Activated CD4-positive, CD25-positive, alpha-beta regulatory T cell (primary cell): ENCODE data around the gene ZMIZ1.

Source experiments
- DNase-seq, 4 experiments: peaks; one replicate each; lab custom pipeline; 2025; lab: John Stamatoyannopoulos, UW

ZMIZ1 gene

DNA sequence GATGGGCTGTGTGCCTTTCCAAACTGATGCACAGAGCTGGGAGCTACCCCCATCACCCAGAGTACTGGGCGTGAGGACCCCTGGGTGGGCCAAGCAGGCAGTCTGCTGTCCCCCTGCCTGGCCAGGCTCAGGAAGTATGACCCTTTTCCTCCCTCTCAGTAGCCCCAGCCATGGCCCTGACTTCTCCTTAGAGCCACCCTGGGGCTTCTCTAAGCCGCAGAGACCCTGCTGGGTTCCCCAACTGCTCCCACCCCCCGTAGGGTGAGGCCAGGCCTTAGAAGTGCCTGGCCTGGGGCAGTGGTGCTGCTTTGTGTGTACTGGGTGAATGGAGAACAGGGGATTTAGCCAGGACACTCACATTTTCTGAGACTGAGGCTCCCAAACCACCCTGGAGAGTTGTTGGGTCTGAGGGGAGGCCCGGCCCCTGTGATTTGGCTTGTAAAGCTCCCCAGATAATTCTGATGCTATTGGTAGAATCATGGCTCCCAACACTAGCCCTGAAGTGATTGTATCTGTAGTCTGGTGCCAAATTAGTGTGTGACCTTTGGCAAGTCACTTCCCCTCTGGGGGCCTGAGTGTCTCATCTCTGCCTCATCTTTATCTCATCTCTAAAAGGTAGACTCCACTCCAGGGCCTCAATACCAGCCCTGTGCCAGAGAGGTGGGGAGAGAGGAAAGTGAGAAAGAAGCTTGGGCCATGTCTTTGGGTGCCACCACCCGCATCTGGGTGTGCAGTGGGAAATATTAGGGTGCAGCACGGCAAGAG is 178.8 kb downstream of the ZMIZ1 start:
- DNase-seq: no peak

DNA sequence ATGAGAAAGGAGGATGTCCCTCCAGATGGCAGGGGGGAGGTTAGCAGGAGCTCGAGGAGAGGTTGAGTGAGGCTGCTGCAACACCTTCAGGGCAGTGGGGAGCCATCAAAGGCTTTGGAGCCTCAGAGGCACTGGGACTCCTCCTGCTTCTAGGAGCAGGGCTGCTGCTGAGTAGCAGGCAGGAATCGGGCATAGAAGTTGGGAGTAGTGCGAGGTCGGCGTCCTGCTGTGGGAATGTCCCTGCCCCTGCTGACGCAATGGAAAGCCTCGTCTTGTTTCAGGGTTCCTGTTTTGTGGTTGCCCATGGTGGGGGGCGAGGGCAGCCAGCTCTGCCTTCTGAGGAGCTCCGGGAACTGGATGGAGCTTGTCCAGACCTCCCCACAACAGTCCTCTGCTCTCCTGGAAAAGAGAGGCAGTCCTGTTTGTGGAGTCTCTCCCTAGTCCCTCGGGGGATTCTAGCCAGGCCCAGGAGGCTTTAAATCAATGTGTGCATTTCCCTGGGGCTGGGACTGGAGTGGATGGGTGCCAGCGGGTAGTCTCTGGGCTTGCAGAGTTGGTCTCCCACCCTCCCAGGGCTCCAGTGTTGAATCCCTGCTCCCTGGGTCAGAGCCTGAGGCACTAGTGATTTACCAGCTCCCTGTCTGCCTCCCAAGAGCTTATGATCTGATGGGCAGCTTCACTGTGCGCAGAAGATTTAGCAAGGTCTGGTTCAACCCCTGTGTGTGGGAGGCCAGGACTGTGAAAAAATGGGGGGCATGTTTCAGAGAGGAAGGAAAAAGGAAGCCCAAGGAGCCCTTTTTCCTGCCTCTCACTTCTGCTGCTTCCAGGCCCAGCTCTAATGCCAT is 179.8 kb downstream of the ZMIZ1 start:
- DNase-seq: no peak

DNA sequence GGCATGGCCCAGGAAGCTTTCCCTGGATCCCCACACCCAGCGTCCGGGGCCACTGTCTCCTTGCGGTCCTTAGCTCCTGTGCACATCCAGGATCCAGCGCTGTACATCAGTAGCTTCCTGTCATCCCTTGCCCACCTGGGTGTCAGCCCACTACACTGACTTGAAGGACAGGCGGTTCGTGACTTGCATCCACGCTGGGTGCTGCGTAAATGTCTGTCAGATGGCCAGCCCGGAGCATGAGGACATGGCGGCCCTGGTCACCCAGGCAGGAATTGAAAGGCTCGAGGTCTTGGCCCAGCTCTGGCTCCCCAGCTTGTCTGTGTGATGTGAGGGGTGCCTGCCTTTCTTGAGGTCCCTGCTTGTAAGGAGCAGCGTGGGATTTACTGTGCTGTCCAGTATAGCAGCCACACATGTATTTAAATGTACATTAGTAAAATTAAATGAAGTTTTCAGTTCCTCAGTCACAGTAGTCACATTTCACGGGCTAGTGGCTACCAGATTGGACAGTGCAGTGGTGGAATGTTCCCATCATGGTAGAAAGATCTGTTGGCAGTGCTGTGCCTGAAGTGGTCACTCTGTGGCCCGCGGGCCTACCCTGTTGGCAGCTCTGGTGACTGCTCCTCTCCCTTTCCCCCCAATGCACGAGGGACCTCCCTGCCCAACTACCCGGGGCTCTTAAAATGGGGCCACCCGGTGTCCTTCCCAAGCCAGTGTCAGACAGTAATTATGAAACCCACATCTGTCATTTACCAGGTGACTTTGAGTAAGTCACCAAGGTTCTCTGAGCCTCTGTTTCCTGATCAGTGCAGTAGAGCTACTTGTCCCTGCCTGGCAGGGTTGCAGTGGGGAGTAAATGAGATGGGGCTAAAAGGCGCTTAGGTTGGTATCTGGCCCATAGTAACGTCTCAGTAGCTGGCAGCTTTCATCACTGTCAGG is 180.7 kb downstream of the ZMIZ1 start:
- DNase-seq: no peak

DNA sequence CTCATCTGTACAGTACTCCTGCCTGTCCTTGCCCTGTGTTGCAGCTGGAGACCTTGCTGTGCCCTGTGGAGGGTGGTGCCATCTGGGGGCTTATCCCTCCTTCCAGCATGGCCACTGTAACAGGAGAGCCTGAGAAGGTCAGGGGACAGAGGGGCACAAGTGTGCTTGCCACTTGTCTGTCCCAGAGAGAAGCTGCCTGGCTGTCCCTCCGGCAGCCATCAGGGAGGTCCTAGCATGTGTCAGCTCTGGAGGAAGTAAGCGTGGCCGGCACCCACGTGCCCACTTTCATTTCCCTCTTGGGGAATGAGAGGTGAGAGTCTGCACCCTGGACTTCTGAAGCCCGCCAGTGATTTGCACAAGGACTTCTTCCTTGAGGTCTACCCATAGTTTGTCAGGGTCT is 181.5 kb downstream of the ZMIZ1 start:
- no peak for DNase-seq

DNA sequence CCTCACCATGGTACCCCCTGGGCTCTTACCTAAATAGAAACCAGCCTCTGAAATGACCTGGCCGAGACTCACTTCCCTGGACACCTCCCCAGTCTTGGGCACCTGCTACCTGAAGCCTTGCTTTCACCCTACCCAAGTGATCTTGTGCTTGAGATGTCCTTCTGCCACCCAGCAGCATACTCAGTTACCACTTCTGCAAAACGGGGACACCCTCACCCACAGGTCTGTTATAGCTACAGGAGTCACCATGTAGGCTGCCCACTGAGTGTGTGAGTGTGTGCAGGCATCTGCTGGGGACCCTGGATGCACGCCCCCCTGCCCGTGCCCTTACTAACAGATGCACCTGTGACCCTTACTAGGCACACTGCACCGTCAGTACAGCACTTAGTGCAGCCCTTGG is 183.7 kb downstream of the ZMIZ1 start:
- no peak for DNase-seq

DNA sequence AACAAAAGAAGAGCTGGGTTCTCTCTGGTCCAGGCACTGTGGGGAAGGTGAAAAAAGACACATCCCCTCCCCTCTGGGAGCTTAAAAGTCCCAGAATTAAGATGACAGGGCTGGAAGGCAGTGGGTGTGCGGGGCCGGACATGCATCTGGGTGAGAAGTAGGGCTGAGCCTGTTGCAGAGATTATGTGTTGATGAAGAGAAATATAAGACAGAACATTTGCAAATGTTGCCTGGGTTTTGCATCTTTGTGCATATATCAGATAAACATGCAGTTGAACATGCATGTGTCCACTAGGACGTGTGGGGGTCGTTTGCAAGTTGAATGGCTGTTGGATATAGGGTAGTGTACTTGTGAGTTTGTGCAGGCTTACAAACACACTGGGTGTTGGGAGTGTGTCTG is 184.2 kb downstream of the ZMIZ1 start:
- no peak for DNase-seq

DNA sequence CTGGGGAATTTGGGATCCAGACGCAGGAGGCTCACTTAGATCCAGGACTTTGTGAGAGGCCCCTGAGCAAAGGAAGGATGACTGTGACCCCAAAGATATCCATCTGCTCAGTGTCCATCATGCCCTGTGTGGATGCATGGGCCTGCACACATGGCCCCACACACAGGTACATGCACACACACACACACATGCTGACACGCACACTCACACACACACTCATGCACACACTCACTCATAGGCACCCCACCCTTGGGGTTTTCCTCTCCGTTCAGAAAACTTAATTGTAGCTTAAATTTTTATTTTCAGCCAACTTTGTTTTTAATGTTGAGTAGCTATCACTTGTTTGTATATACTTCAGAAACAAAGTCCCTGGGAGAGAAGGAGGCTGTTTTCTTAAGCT is 184.9 kb downstream of the ZMIZ1 start:
- no peak for DNase-seq

DNA sequence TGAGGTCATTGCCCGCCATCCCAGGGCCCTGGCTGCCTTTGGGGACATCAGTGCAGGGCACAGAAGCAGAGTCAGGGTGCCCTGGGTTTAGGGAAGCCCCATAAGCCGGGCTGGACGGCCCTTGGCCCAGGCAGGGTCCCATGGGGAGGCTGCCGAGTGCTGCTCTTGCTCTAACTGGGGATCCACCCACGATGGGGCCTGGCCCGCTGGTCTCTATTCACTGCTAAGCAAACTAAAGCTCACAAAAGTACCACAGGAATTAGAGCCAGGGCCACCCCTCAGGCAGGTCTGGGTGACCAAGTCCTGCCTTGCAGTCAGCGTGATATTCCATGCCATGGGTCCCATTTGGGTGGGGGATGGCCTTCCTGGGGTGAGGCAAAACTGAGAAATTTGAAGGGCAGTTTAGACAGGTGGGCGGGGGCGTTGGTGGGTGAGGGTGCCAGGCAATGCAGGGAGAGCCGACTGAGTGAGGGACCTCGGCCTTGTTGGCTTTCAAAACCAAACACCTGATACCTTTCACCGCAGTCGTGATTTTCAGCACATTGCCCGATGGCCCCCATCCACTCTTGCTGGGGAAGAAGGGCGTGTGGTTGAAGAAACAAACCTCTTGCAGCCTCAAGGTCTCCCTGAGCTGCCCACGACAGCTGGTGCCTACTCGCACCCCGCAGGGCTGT is 185.7 kb downstream of the ZMIZ1 start:
- DNase-seq: no peak

DNA sequence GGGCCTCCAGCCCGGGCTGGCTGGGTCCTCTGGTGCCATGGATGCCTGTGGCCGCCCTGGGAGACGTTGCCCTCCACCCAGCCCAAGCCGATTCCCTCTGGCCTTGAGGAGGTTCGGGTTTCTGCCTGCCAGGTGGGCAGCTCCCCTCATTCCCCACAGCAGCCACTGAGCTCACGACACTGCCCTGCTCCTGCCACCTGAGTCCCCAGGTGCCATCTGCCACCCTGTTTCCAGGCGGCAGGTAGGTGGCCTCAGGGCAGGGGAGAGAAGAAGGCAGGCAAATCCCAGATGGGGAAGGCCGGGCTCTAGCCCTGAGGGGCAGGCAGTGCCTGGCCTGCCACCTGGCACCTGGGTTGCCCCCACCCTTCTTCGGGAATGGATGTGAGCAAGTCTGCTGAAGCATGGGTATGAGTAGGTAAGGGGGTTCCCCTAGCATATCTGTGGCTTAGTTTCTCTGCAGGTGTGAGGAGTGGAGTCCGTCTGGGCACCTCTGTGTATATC is 186.3 kb downstream of the ZMIZ1 start:
- no peak for DNase-seq

DNA sequence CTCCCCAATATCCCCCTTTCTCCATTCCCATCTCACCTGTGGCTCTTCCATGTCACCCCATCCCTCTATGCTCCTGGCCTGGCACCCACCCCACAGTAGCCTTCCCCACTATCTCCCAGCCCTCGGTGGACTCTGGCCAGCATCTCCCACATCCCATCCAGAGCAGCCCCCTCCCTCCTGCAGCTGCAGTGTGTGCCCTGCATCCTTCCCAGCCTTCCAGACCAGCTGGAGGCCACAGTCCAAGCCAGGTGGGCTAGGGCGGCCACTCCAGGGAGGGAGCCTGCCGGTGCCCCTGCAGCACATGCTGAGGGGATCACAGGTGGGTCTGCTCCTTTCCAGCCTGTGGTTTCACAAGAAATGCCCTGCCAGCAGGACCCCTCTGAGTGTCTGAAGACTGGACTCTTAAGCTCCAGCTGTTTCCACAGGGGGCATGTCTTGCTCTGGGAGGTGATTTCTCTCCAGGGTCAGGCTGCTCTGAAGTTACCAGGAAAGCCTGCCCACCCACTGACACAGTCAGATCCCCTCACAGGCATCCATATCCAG is 187.6 kb downstream of the ZMIZ1 start:
- no peak for DNase-seq

DNA sequence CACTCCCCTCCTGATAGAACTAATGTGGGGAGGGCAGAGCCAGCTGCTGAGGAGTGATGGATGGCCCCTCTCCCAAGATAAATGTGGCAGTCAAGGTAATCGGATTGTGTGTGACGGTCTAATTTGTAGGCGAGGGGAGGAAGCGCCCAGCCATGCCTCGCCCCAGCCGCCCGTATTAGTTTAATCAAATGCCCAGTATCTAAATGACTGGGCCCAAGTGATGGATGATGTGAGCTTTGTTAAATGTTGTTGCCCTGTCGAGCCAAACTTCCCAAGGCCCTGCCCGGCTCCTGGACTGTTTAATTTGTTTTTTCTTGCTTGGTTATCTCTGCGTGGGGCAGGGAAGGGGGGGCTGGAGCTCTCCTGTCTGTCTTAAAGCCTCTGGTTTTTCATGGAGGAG is 190.1 kb downstream of the ZMIZ1 start:
- DNase-seq: no peak

DNA sequence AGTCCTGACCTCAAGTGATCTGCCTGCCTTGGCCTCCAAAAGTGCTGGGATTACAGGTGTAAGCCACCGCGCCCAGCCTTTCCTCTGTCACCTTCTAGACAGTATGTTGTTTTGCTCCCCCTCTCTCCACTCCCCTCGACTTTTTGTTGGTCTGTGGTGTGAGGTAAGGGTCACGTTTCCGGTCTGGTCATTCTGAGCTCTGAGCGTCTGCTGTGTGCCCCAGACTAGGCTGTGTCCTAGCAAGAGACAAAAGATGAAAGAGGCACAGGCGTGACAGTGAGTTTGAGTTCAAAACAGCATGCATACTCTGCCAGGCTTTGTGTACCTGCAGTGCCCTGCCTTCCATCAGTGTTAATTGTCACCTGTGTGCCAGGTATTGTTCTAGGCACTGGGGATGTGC is 191.1 kb downstream of the ZMIZ1 start:
- no peak for DNase-seq

DNA sequence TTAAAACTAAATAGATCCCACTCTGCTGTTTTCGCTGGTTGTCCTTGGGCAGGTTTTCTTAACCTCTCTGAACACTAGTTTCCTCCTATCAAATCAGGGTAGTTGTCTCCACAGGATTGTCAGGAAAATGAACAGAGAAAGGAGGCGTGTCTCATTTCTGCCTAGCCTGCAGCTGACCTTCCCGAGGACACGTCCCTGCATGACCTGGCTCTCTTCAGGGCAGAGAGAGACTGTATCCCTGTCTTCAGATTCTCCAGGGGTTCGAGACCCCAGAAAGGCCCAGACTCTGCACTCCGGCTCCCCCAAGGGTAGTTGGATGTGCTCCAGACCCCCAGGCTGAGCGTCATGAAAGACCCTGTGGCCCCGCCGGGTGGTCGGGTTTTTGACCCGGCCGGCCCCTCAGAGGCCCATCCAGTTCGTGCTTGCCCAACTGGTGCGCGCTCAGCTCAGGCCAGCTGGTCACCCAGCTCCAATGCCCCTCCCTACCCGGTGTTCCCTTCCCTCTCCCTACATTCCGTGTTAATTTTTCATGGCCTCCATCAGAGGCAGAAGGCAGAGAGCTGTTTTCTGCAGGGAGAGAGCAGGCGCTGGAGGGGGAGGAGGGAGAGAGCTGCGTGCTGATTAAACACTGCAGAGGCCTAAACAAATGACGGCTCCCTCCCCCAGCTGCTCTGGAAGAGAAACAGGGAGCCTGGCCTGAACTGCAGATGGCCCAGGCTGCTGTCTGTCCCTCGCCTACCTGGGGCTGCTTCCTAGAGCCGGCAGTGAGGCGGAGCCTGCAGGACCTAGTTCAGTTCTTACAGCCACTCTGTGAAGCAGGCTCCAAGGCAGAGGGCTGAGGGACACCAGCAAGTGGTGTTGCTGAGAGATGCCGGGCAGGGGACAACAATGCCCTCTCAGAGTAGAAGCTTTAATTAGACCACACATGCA is 192.3 kb downstream of the ZMIZ1 start:
- no peak for DNase-seq

DNA sequence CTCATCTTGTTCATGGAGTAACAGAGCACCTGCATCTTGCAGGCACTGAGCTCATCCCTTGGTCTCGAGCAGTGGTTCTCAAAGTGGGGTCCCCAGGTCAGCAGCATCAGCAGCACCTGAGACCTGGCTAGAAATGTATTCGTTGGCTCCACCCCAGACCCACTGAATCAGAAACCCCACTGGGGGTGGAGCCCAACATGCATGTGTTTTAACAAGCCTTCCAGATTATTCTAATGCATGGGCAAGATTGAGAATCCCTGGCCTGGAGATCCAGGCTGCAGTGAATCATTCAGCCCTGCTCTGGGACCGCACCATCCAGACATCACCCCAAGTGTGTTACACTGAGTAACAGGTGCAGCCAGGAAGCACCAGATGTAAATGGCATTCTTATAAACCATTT is 193.4 kb downstream of the ZMIZ1 start:
- DNase-seq: no peak

DNA sequence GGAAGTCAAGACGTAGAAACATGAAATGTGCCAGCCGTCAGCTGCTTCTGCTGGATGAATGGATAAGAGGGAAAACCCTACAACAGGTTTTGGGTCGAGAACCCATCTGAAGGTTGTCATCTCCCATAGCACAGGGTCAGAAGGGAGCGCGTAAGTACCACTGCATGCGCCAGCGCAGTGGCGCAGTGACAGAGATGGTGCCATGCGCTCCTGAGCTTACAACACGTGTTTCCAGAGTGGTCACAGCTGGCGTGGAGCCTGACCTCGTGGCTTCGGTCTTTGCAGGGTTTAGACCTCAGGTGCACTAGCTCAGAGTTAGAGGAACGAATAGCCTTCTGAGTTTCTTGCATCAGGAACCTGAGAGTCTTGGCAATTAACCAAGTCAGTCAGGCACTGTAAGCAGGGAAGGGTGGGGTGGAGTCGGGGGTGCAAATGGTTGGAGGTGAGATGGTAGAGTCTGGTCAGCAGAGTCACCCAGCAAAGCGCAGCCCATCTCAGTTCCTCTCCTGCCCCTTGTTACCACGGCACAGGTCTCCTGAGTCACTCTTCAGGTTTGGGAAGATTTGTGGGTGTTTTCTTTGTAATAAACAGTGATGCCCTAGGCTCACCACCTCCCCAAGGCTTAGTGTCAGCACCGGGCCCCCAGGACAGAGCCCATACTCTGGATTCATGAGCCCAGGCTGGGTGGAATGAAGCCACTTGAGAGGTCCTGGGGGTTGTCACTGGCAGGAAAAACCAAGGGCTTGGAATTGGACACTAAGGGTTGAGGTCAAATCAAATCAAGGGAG is 194.4 kb downstream of the ZMIZ1 start:
- DNase-seq: no peak

DNA sequence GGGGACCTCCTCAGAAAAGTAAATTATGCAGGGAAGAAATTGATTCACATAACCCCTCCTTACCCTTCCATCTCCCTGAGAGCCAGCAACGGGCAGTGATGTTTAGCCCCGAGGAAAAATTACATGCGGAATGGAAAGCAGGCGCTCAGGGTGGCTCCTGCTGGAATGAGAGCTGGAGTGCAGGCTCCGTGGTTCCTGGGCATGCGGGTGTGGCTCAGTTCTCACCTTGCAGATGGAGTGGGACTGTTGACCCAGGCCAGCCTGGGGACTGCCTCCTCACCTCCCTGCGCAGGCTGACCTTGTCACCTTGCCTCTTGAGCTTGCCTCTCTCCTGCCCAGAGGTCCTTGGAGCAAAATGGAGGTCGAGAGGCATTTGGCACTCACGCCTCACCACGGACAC is 195.2 kb downstream of the ZMIZ1 start:
- DNase-seq: no peak

DNA sequence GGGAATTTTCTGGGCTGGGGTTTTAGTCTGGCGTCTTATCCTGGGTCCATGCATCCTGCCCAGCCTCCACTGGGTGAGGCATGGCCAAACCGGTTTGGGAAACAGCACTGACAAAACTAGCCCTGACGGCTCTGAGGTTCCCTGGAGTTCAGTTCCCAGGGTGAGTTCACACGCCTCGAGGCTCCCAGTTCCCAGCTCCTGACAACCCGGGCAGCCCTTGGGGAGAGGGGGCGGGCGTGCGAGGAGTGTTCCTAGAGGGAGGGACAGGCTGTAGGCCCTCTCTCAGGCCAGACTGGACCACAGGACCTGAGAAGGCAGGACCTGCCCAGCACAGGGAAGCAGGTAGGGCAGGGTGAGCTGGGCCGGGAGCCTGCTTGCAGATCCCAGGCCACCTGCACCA is 196.2 kb downstream of the ZMIZ1 start:
- DNase-seq: no peak

DNA sequence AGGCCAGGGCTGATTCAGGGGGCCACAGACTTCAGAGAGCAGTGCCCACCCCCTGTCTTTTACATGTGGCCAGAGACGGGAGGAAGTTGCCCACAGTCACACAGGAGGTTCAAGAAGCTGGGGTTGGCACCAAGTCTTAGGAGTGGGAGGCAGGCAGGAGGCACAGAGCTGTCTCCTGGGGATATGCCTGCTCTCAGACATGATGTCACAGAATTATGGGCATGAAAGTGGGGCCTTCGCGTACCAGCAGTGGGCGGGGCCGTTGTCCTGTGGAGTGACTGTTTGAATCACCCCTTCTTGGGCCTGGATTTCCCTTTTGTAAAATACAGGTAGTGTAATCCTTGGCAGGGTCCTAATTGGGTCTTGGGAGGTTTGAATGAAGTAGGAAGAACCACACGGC is 197.3 kb downstream of the ZMIZ1 start:
- no peak for DNase-seq

DNA sequence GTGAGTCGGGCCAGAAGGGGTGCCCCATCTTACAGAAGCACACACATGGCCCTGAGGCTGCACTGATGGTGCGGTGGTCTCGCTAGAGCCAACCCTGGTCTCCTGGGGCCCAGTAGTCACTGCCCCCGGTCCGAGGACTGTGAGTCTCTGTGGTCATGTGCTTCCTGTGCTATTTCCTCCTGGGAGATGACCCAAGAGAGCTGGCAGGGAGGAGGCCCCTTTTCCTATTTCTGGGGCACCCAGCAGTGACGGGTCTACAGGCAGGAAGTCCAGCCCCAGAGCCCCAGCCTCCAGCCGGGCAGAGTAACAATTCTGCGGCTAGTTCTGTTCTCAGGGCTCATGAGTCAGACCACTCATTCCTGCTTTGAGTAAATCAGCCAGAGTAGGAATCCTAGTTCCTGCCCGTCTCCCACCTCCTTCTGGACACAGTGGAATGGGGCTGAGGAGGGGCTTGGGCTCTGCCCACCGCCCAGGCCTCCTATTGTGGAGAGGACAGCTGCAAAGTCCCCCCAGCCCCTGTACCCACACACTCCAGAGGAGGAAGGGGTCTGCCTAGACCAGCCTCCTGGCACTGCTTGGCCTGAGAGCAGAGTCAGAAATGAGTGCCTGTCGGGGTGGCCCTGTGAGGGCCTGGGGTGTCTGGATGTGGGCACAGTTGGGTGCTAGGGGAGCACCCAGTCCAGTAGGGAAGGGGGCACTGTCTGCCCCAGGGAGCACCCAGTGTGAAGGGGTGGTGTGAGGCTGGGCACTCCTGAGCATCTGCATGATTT is 198.0 kb downstream of the ZMIZ1 start:
- no peak for DNase-seq
